ENCODE results near the gene ZNF710.

DNA sequence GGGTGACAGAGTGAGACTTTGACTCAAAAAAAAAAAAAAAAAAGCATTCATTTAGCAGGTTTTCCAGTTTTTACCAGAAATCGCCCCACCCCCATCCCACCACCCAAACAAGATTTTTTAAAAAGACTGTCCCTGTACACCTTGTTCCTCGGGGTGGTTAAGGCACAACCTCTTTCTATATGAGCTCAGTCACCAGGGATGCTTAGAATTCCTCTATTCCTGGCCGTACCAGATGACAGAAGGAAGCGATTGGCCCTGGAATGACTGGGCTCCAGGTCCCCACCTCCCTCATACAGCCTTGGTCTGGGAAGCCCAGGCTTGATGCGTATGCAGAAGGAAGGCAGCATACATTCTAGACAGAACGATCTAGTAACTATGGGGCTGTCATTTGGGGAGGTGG is 75.6 kb downstream of the ZNF710 start:
- TF ChIP-seq POLR2A (IDR thresholded peaks at IDR 0.05) (no peak), POLR2AphosphoS5 (IDR thresholded peaks at IDR 0.05) (no peak), EP300 (IDR thresholded peaks at IDR 0.05) (no peak)
- TF ChIP-seq, protein P1, sequence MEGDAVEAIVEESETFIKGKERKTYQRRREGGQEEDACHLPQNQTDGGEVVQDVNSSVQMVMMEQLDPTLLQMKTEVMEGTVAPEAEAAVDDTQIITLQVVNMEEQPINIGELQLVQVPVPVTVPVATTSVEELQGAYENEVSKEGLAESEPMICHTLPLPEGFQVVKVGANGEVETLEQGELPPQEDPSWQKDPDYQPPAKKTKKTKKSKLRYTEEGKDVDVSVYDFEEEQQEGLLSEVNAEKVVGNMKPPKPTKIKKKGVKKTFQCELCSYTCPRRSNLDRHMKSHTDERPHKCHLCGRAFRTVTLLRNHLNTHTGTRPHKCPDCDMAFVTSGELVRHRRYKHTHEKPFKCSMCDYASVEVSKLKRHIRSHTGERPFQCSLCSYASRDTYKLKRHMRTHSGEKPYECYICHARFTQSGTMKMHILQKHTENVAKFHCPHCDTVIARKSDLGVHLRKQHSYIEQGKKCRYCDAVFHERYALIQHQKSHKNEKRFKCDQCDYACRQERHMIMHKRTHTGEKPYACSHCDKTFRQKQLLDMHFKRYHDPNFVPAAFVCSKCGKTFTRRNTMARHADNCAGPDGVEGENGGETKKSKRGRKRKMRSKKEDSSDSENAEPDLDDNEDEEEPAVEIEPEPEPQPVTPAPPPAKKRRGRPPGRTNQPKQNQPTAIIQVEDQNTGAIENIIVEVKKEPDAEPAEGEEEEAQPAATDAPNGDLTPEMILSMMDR (IDR thresholded peaks at IDR 0.05), result no peak
